Caco-2 (cell line): Measurements from ENCODE around the gene RAB40B. TPM values are rescaled to one million over a fixed set of nuclear protein-coding genes. Genes with fewer than 3 reads are reported as not detected.

Experiments used
- BruUV-seq: library from RNA; stranded (reverse); fragments of 400-500 nt; replicated peaks from 2 replicates; lab custom pipeline; 2021; lab: Mats Ljungman, UMichigan
- CTCF ChIA-PET: fragments of 300-600 bp; sonication (Branson Sonifier 250); formaldehyde crosslinking; loops from one replicate; lab custom pipeline; 2022; ENCODE audit warnings: antibody characterized with exemption; lab: Charles Lee
- POLR2A ChIA-PET: fragments of 300-600 bp; sonication (Branson Sonifier 250); formaldehyde crosslinking; loops from one replicate; lab custom pipeline; 2022; ENCODE audit warnings: antibody characterized with exemption; lab: Charles Lee
- DNase-seq, 2 experiments: peaks; one replicate each; pipeline versions ENCODE4 v3.0.0 to v3.0.0-alpha.2; 2020 to 2022
- H3K27me3 ChIP-seq: replicated peaks from 2 replicates; pipeline ENCODE4 v1.6.0; 2011; ENCODE audit warnings: low read length; ENCODE audit not compliant: control insufficient read depth, insufficient read depth
- H3K36me3 ChIP-seq: 2 replicates; pipeline ENCODE4 v1.5.1; 2011; ENCODE audit warnings: low read length; ENCODE audit not compliant: control insufficient read depth, insufficient read depth
- H3K4me1 ChIP-seq: fragments of 250-450 bp; sonication (Bioruptor Pico); 2 replicates; pipeline ENCODE4 v1.5.1; 2020; ENCODE audit warnings: mild to moderate bottlenecking
- H3K4me3 ChIP-seq: 2 replicates; pipeline ENCODE4 v1.5.1; 2011; ENCODE audit warnings: low read depth, mild to moderate bottlenecking, control low read depth, low read length
- H3K9me3 ChIP-seq: fragments of 250-450 bp; sonication (Bioruptor Pico); 2 replicates; pipeline ENCODE4 v1.5.1; 2020; ENCODE audit warnings: mild to moderate bottlenecking, moderate library complexity
- H3K27ac Mint-ChIP-seq: one replicate; pipeline ENCODE4 v1.8.0; 2022; ENCODE audit warnings: mixed read lengths; ENCODE audit not compliant: unreplicated experiment
- H3K27me3 Mint-ChIP-seq: one replicate; pipeline ENCODE4 v1.8.0; 2022; ENCODE audit warnings: mixed read lengths; ENCODE audit not compliant: insufficient read depth, unreplicated experiment
- H3K36me3 Mint-ChIP-seq: one replicate; pipeline ENCODE4 v1.8.0; 2022; ENCODE audit warnings: mild to moderate bottlenecking, mixed read lengths; ENCODE audit not compliant: insufficient read depth, unreplicated experiment
- H3K4me1 Mint-ChIP-seq: one replicate; pipeline ENCODE4 v1.8.0; 2022; ENCODE audit warnings: low read depth, mixed read lengths; ENCODE audit not compliant: unreplicated experiment
- H3K4me3 Mint-ChIP-seq: one replicate; pipeline ENCODE4 v1.8.0; 2022; ENCODE audit warnings: mild to moderate bottlenecking, moderate library complexity, mixed read lengths; ENCODE audit not compliant: unreplicated experiment
- H3K9me3 Mint-ChIP-seq: one replicate; pipeline ENCODE4 v1.8.0; 2022; ENCODE audit warnings: mixed read lengths; ENCODE audit not compliant: unreplicated experiment
- intact Hi-C: fragments of 100-400 bp; cut with micrococcal nuclease; formaldehyde crosslinking; loops from one replicate; pipeline ENCODE4 v1.10.0; 2022; ENCODE audit not compliant: unreplicated experiment
- total RNA-seq: library from RNA; stranded (reverse); gene quantifications from 2 replicates; pipeline ENCODE4 v1.2.3, GENCODE V29; 2022
- TF ChIP-seq, protein P1 (sequence below), 2 experiments: fragments of 200-600 bp in 1 of 2; IDR thresholded peaks; 1 replicate in 1 of 2; 2 replicates in 1 of 2; pipeline versions ENCODE4 v1.5.1 to v1.8.0; 2011 to 2022; ENCODE audit warnings: antibody characterized with exemption in 1 of 2, control low read depth in 1 of 2, inconsistent platforms in 1 of 2, low read depth in 1 of 2, low read length in 1 of 2, mild to moderate bottlenecking in 1 of 2, moderate library complexity in 1 of 2; ENCODE audit not compliant: insufficient read depth in 1 of 2, severe bottlenecking in 1 of 2, unreplicated experiment in 1 of 2

The RAB40B gene
- total RNA-seq, 1 experiment from 2014 or later = 8.8 TPM

DNA sequence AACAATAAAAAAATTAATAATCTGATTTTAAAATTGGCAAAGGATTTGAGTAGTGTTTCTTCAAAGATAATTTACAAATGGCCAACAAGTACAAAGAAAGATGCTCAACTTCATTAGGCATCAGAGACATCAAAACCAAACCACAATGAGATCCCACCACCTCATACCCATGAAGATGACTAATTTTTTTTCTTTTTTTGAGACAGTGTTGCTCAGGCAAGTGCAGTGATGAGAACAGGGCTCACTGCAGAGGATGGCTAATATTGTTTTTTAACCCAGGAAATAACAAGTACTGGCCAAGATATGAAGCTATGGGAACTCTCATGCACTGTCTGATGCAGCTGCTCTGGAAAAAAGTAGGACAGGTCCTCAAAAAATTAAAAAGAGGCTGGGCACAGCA, 65.2 kb downstream of the RAB40B start:
- DNase-seq = no peak
- TF ChIP-seq, protein P1, sequence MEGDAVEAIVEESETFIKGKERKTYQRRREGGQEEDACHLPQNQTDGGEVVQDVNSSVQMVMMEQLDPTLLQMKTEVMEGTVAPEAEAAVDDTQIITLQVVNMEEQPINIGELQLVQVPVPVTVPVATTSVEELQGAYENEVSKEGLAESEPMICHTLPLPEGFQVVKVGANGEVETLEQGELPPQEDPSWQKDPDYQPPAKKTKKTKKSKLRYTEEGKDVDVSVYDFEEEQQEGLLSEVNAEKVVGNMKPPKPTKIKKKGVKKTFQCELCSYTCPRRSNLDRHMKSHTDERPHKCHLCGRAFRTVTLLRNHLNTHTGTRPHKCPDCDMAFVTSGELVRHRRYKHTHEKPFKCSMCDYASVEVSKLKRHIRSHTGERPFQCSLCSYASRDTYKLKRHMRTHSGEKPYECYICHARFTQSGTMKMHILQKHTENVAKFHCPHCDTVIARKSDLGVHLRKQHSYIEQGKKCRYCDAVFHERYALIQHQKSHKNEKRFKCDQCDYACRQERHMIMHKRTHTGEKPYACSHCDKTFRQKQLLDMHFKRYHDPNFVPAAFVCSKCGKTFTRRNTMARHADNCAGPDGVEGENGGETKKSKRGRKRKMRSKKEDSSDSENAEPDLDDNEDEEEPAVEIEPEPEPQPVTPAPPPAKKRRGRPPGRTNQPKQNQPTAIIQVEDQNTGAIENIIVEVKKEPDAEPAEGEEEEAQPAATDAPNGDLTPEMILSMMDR (IDR thresholded peaks at IDR 0.05; ENCODE audit: insufficient read depth in 1 of 2, low read depth in 1 of 2, low read length in 1 of 2, severe bottlenecking in 1 of 2, unreplicated experiment in 1 of 2) = no peak
- H3K27me3 ChIP-seq = no peaks in the 10 kb centered on the region
- POLR2A ChIA-PET = no interaction called here
- no peak overlapping the region for H3K4me3 Mint-ChIP-seq
- H3K36me3 ChIP-seq = peaks cover 2% of the 10 kb centered on the region; the same call in 1 of the 2 replicates
- H3K27me3 Mint-ChIP-seq = no peaks in the 10 kb centered on the region
- peaks cover 10% of the 10 kb centered on the region for H3K4me1 ChIP-seq
- no TSS peak for BruUV-seq
- peaks cover 16% of the 10 kb centered on the region for H3K4me1 Mint-ChIP-seq
- peaks cover 12% of the 10 kb centered on the region for H3K9me3 Mint-ChIP-seq
- no peak overlapping the region for H3K27ac Mint-ChIP-seq
- intact Hi-C loops = no loop called here
- CTCF ChIA-PET = no interaction called here
- H3K4me3 ChIP-seq = no peak overlapping the region
- H3K9me3 ChIP-seq = peaks cover 5% of the 10 kb centered on the region
- peaks cover 77% of the 10 kb centered on the region for H3K36me3 Mint-ChIP-seq

DNA sequence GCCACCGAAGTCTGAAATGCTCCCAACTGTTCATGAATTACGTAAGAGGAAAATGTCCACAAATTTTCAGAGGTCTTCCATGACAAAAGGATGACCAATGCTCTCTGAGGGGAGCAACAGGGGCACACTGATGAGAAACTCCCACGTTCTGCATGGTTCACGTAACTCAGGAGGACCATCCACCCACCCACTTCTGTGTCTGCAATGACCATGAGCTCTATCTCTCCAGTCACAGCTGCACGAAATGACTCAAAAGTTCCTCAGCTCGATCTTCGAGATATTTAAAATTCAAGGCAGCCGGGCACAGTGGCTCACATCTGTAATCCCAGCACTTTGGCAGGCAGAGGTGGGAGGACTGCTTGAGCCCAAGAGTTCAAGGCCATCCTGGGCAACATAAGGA, 66.0 kb downstream of the RAB40B start:
- TF ChIP-seq, protein P1 (IDR thresholded peaks at IDR 0.05; ENCODE audit: insufficient read depth in 1 of 2, low read depth in 1 of 2, low read length in 1 of 2, severe bottlenecking in 1 of 2, unreplicated experiment in 1 of 2) = no peak
- Histone ChIP-seq H3K27me3 (no peaks in the 10 kb centered on the region), H3K4me1 (peaks cover 7% of the 10 kb centered on the region), H3K9me3 (peaks cover 1% of the 10 kb centered on the region; the same call in 1 of the 2 replicates), H3K36me3 (no peaks in the 10 kb centered on the region; the same call in 1 of the 2 replicates), H3K4me3 (no peak overlapping the region)
- peaks cover 9% of the 10 kb centered on the region for H3K9me3 Mint-ChIP-seq
- POLR2A ChIA-PET = no interaction called here
- no peak for DNase-seq
- BruUV-seq = no TSS peak
- peaks cover 14% of the 10 kb centered on the region for H3K4me1 Mint-ChIP-seq
- no peak overlapping the region for H3K4me3 Mint-ChIP-seq
- intact Hi-C loops = no loop called here
- H3K27ac Mint-ChIP-seq = no peak overlapping the region
- CTCF ChIA-PET = no interaction called here
- H3K36me3 Mint-ChIP-seq = peaks cover 80% of the 10 kb centered on the region
- H3K27me3 Mint-ChIP-seq = no peaks in the 10 kb centered on the region

DNA sequence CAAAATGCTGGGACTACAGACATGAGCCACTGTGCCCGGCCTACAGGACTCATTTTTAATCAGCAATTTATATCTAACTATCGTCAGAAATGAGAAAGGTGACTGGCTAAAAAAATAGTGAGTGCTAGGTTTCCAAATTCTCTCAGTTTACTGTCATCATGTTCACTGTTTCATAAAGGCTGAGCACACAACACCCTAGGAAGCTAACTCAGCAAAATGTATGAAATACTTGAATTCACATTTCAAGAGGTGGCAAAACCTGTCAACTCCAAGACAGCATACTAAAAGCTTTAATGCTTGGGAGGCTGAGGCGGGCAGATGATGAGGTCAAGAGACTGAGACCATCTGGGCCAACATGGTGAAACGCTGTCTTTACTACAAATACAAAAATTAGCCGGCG, 67.0 kb downstream of the RAB40B start:
- Histone ChIP-seq H3K4me3 (no peak overlapping the region), H3K9me3 (no peaks in the 10 kb centered on the region), H3K4me1 (no peaks in the 10 kb centered on the region), H3K36me3 (no peaks in the 10 kb centered on the region; the same call in 1 of the 2 replicates), H3K27me3 (no peaks in the 10 kb centered on the region)
- H3K27me3 Mint-ChIP-seq = no peaks in the 10 kb centered on the region
- intact Hi-C loops = no loop called here
- TF ChIP-seq, protein P1 (IDR thresholded peaks at IDR 0.05; ENCODE audit: insufficient read depth in 1 of 2, low read depth in 1 of 2, low read length in 1 of 2, severe bottlenecking in 1 of 2, unreplicated experiment in 1 of 2) = no peak
- BruUV-seq = no TSS peak
- CTCF ChIA-PET = no interaction called here
- no peak overlapping the region for H3K4me3 Mint-ChIP-seq
- peaks cover 80% of the 10 kb centered on the region for H3K36me3 Mint-ChIP-seq
- H3K4me1 Mint-ChIP-seq = peaks cover 5% of the 10 kb centered on the region
- no peak overlapping the region for H3K27ac Mint-ChIP-seq
- H3K9me3 Mint-ChIP-seq = no peaks in the 10 kb centered on the region
- POLR2A ChIA-PET = no interaction called here
- no peak for DNase-seq
